PC-9 (cell line): Measurements from ENCODE around the gene MTHFD1L. TPM values are rescaled to one million over a fixed set of nuclear protein-coding genes. Genes with fewer than 3 reads are reported as not detected.

Experiments used
- BruUV-seq: library from RNA; stranded (reverse); fragments of 400-500 nt; replicated peaks from 2 replicates; lab custom pipeline; 2021; lab: Mats Ljungman, UMichigan
- CTCF ChIA-PET: fragments of 300-600 bp; sonication (Branson Sonifier 250); formaldehyde crosslinking; loops from one replicate; lab custom pipeline; 2022; ENCODE audit warnings: antibody characterized with exemption; lab: Charles Lee
- POLR2A ChIA-PET: fragments of 300-600 bp; sonication (Branson Sonifier 250); formaldehyde crosslinking; loops from one replicate; lab custom pipeline; 2022; ENCODE audit warnings: antibody characterized with exemption; ENCODE audit not compliant: unreplicated experiment; lab: Charles Lee
- DNase-seq, 2 experiments: peaks; one replicate each; pipeline versions ENCODE4 v3.0.0 to v3.0.0-alpha.2; 2015 to 2022; ENCODE audit warnings: mixed read lengths in 1 of 2
- H2AFZ ChIP-seq: fragments of 200-600 bp; sonication (generic); 2 replicates; pipeline ENCODE4 v1.8.1; 2017; ENCODE audit warnings: antibody characterized with exemption
- H3F3A ChIP-seq: fragments of 200-600 bp; sonication (generic); 2 replicates; pipeline ENCODE4 v1.8.1; 2017; ENCODE audit warnings: antibody characterized with exemption, mild to moderate bottlenecking, low read depth; ENCODE audit not compliant: insufficient read depth
- H3K27ac ChIP-seq: fragments of 200-600 bp; sonication (generic); 2 replicates; pipeline ENCODE4 v1.6.1; 2016; ENCODE audit warnings: mixed run types
- H3K27me3 ChIP-seq: fragments of 200-600 bp; sonication (generic); 2 replicates; pipeline ENCODE4 v1.6.1; 2016; ENCODE audit warnings: low read depth, mixed run types; ENCODE audit not compliant: insufficient read depth
- H3K36me3 ChIP-seq: fragments of 200-600 bp; sonication (generic); 2 replicates; pipeline ENCODE4 v1.6.1; 2016; ENCODE audit warnings: low read depth, mixed run types
- H3K4me1 ChIP-seq: fragments of 200-600 bp; sonication (generic); replicated peaks from 2 replicates; pipeline ENCODE4 v1.6.1; 2016; ENCODE audit warnings: mixed run types; ENCODE audit not compliant: insufficient read depth
- H3K4me2 ChIP-seq: fragments of 200-600 bp; sonication (generic); 2 replicates; pipeline ENCODE4 v1.6.1; 2017; ENCODE audit warnings: mixed run types
- H3K4me3 ChIP-seq: fragments of 200-600 bp; sonication (generic); 2 replicates; pipeline ENCODE4 v1.6.1; 2016; ENCODE audit warnings: mixed run types
- H3K79me2 ChIP-seq: fragments of 200-600 bp; sonication (generic); 2 replicates; pipeline ENCODE4 v1.6.1; 2017; ENCODE audit warnings: low read depth, mixed run types
- H3K9me2 ChIP-seq: fragments of 200-600 bp; sonication (generic); 2 replicates; pipeline ENCODE4 v1.8.1; 2017; ENCODE audit warnings: mild to moderate bottlenecking; ENCODE audit not compliant: insufficient read depth
- H3K9me3 ChIP-seq: fragments of 200-600 bp; sonication (generic); 2 replicates; pipeline ENCODE4 v1.8.1; 2016; ENCODE audit warnings: low read depth; ENCODE audit not compliant: insufficient read depth
- H4K20me1 ChIP-seq: fragments of 200-600 bp; sonication (generic); 2 replicates; pipeline ENCODE4 v1.8.1; 2017; ENCODE audit not compliant: insufficient read depth
- CTCF ChIP-seq: fragments of 200-600 bp; sonication (generic); conservative IDR thresholded peaks from 2 replicates; pipeline ENCODE4 v1.6.1; 2017; ENCODE audit warnings: mixed run types, antibody characterized with exemption, mild to moderate bottlenecking, moderate library complexity
- EZH2 ChIP-seq: fragments of 200-600 bp; sonication (generic); IDR thresholded peaks from 2 replicates; pipeline ENCODE4 v1.8.0; 2017; ENCODE audit warnings: antibody characterized with exemption, low read depth
- intact Hi-C: fragments of 100-400 bp; cut with micrococcal nuclease; formaldehyde crosslinking; loops from one replicate; pipeline ENCODE4 v1.10.0; 2022; ENCODE audit not compliant: unreplicated experiment
- total RNA-seq: library from RNA; stranded (reverse); gene quantifications from 2 replicates; pipeline ENCODE4 v1.2.3, GENCODE V29; 2021

Gene MTHFD1L
- total RNA-seq, 1 experiment from 2014 or later: 53.3 TPM

GRCh38 chr6:150922137-150922536 is 56.6 kb downstream of the MTHFD1L start:
- H3K9me3 ChIP-seq: no peaks in the 10 kb centered on the region
- 0 out of 2 replicates have a peak, but pooled peaks cover 4% of the 10 kb centered on the region for H3K4me1 ChIP-seq
- H3K79me2 ChIP-seq: no peaks in the 10 kb centered on the region
- DNase-seq: no peak
- BruUV-seq: no TSS peak
- H3K27me3 ChIP-seq: no peaks in the 10 kb centered on the region
- H3K4me3 ChIP-seq: no peak overlapping the region
- H3K4me2 ChIP-seq: no peak overlapping the region
- H2AFZ ChIP-seq: no peak overlapping the region
- TF ChIP-seq EZH2 (no peak), CTCF (no peak)
- CTCF ChIA-PET: interaction anchor here (0.7 kb wide), 1 partner anchor 12 kb away, joined by 4 read pairs; no protein-coding TSS in a partner anchor
- peaks cover 17% of the 10 kb centered on the region for H3K36me3 ChIP-seq
- POLR2A ChIA-PET: no interaction called here
- intact Hi-C loops: no loop called here
- peaks cover under 1% of the 10 kb centered on the region; the same call in 1 of the 2 replicates for H4K20me1 ChIP-seq
- H3F3A ChIP-seq: no peaks in the 10 kb centered on the region
- no peaks in the 10 kb centered on the region for H3K9me2 ChIP-seq
- no peak overlapping the region for H3K27ac ChIP-seq

DNA sequence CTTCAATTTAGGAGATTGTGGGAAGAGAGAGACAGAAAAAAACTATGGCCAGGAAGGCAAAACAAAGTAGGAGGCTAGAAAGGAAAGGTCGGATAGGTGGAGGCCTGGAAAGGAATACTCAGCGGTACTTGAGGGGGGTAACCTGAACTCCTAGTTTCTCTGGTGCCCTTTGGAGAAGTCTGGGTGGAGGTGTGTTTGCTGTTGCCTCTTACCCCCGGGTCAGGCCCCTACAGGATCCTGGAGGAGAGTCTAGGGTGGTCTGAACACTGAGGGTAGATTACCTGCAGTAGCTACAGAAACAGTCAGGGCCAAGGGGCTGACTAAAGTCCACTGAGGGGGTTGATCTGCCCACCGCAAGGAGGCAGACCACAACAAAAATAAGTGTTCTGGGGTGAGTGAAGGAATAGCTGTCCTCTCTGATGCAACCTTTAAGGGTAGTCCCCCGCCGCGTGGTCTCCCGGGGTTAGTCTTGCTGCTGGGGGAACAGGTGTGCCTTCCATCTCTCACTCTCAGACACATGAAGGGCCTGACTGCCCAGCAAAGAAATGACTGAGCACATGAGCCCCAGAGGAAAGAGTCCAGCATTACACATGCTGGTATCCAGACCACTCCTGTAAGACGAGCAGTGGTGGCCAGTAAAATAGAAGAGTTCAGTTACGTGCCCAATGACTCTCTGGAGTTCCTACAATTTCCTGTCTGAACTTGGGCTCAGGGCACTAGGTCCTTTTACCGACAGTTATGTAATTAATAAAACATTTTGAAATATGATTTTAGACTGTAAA is 59.5 kb downstream of the MTHFD1L start:
- no peak overlapping the region for H3K4me2 ChIP-seq
- H3K4me3 ChIP-seq: no peak overlapping the region
- H3K36me3 ChIP-seq: peaks cover 17% of the 10 kb centered on the region
- H3F3A ChIP-seq: no peaks in the 10 kb centered on the region
- H3K27me3 ChIP-seq: no peaks in the 10 kb centered on the region
- intact Hi-C loops: no loop called here
- BruUV-seq: no TSS peak
- TF ChIP-seq CTCF: no peak
- TF ChIP-seq EZH2: no peak
- no peaks in the 10 kb centered on the region for H3K9me2 ChIP-seq
- no peaks in the 10 kb centered on the region for H3K79me2 ChIP-seq
- POLR2A ChIA-PET: no interaction called here
- H3K27ac ChIP-seq: no peak overlapping the region
- DNase-seq: no peak
- H4K20me1 ChIP-seq: no peaks in the 10 kb centered on the region; the same call in 1 of the 2 replicates
- CTCF ChIA-PET: no interaction called here
- H3K9me3 ChIP-seq: no peaks in the 10 kb centered on the region
- H3K4me1 ChIP-seq: 0 out of 2 replicates have a peak, but pooled peaks cover 4% of the 10 kb centered on the region
- no peak overlapping the region for H2AFZ ChIP-seq

- Histone ChIP-seq H3K27ac (no peak overlapping the region), H3K4me2 (no peak overlapping the region), H3K27me3 (no peaks in the 10 kb centered on the region), H3F3A (no peaks in the 10 kb centered on the region), H4K20me1 (no peaks in the 10 kb centered on the region; the same call in 1 of the 2 replicates), H2AFZ (no peak overlapping the region), H3K4me3 (no peak overlapping the region), H3K9me2 (no peaks in the 10 kb centered on the region), H3K36me3 (peaks cover 17% of the 10 kb centered on the region), H3K4me1 (0 out of 2 replicates have a peak, but pooled peaks cover 4% of the 10 kb centered on the region), H3K9me3 (no peaks in the 10 kb centered on the region), H3K79me2 (no peaks in the 10 kb centered on the region)
- DNase-seq: no peak
- POLR2A ChIA-PET: no interaction called here
- CTCF ChIA-PET: no interaction called here
- intact Hi-C loops: no loop called here
- TF ChIP-seq CTCF (no peak), EZH2 (no peak)
- BruUV-seq: no TSS peak
Measured at GRCh38 chr6:150925590-150925928, 60.1 kb downstream of the MTHFD1L start.
